Left hindlimb (tissue), 1 donor: Measurements from ENCODE around the gene ECE1.
"Not testable (repeated sequence)": the region's sequence is repeated elsewhere in the genome, so short reads cannot be mapped to it uniquely, and the experiment has no call there.

Source experiments
- DNase-seq: peaks from one replicate; pipeline ENCODE4 v3.0.0-alpha.2; 2018

ECE1 gene

GRCh38 chr1:21175324-21175669 is 115.0 kb downstream of the ECE1 start:
- peak; percentile 43 for DNase-seq

- no peak for DNase-seq
Observed at GRCh38 chr1:21174654-21175323, 115.5 kb downstream of the ECE1 start.

GRCh38 chr1:21174230-21174629 is 116.0 kb downstream of the ECE1 start:
- DNase-seq = no peak

GRCh38 chr1:21173096-21173495 is 117.2 kb downstream of the ECE1 start:
- DNase-seq = not testable (repeated sequence)

GRCh38 chr1:21170837-21171236 is 119.4 kb downstream of the ECE1 start:
- DNase-seq = not testable (repeated sequence)

GRCh38 chr1:21168444-21168843 is 121.8 kb downstream of the ECE1 start:
- DNase-seq = no peak
